HL-60 (cell line): ENCODE results near the gene PRADC1.

Source experiments
- DNase-seq, 2 experiments: peaks; one replicate each; pipeline ENCODE4 v3.0.0-alpha.2; 2010 to 2020; ENCODE audit warnings: low read depth in 1 of 2, low spot score in 1 of 2
- H3K27ac ChIP-seq: fragments of 250-450 bp; sonication (Bioruptor Pico); replicated peaks from 2 replicates; pipeline ENCODE4 v1.5.1; 2020; ENCODE audit warnings: mild to moderate bottlenecking, moderate library complexity
- H3K27me3 ChIP-seq: fragments of 250-450 bp; sonication (Bioruptor Pico); 2 replicates; pipeline ENCODE4 v1.5.1; 2021; ENCODE audit warnings: mild to moderate bottlenecking, moderate library complexity; ENCODE audit not compliant: insufficient read depth, poor library complexity, severe bottlenecking
- H3K4me3 ChIP-seq: replicated peaks from 2 replicates; pipeline ENCODE4 v1.5.1; 2011; ENCODE audit warnings: mild to moderate bottlenecking, control low read depth, low read length; ENCODE audit not compliant: insufficient read depth
- GABPA ChIP-seq: IDR thresholded peaks from 2 replicates; pipeline ENCODE4 v1.6.1; 2012; ENCODE audit warnings: low read depth
- POLR2AphosphoS5 ChIP-seq: IDR thresholded peaks from 2 replicates; pipeline ENCODE4 v1.6.1; 2012; ENCODE audit warnings: low read depth
- SPI1 ChIP-seq: IDR thresholded peaks from 2 replicates; pipeline ENCODE4 v1.6.1; 2012; ENCODE audit warnings: low read depth, mild to moderate bottlenecking, borderline replicate concordance
- TF ChIP-seq, protein P1 (sequence below): IDR thresholded peaks from one replicate; pipeline ENCODE4 v1.5.1; 2011; ENCODE audit warnings: low read length, control low read depth, inconsistent platforms; ENCODE audit not compliant: insufficient read depth
- TF ChIP-seq, protein P2 (sequence below): IDR thresholded peaks from 2 replicates; pipeline ENCODE4 v1.6.1; 2012; ENCODE audit warnings: low read depth; ENCODE audit not compliant: insufficient replicate concordance

The PRADC1 gene

DNA sequence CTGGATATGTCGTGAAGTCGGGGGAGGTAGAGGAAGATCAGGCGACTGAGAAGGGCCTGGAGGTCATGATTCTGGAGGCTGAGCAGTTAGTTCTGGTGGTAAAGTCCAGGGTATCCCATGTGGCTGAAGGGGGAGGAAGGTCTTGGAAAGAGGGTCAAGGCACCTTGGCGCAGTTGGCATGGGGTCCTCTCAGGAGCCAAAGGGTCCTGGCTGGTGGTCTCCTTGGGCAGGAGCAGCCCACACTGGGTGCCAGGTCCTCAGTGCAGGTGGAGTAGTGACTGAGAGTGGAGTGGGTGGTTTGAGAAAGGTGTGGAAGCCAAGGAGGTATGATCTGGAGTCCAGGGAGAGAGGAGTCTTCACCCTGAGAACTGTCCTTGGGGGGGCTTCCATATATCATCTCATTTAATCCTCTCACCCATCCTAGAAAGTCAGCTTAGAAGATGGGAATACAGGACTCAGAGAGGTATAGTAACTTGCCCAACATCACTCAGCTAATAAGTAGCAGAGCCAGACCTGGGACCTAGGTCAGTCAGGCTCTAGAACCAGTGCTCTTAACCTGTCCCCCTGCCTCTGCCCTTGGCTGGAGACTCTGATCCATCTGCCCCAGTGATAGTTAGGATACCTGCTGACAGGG lies 26.8 kb upstream of the PRADC1 start:
- H3K27me3 ChIP-seq: no peaks in the 10 kb centered on the region
- no peak overlapping the region for H3K4me3 ChIP-seq
- no peak overlapping the region for H3K27ac ChIP-seq
- TF ChIP-seq, protein P1, sequence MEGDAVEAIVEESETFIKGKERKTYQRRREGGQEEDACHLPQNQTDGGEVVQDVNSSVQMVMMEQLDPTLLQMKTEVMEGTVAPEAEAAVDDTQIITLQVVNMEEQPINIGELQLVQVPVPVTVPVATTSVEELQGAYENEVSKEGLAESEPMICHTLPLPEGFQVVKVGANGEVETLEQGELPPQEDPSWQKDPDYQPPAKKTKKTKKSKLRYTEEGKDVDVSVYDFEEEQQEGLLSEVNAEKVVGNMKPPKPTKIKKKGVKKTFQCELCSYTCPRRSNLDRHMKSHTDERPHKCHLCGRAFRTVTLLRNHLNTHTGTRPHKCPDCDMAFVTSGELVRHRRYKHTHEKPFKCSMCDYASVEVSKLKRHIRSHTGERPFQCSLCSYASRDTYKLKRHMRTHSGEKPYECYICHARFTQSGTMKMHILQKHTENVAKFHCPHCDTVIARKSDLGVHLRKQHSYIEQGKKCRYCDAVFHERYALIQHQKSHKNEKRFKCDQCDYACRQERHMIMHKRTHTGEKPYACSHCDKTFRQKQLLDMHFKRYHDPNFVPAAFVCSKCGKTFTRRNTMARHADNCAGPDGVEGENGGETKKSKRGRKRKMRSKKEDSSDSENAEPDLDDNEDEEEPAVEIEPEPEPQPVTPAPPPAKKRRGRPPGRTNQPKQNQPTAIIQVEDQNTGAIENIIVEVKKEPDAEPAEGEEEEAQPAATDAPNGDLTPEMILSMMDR: no peak
- no peak for TF ChIP-seq SPI1
- TF ChIP-seq GABPA: no peak
- no peak for TF ChIP-seq POLR2AphosphoS5
- TF ChIP-seq, protein P2, sequence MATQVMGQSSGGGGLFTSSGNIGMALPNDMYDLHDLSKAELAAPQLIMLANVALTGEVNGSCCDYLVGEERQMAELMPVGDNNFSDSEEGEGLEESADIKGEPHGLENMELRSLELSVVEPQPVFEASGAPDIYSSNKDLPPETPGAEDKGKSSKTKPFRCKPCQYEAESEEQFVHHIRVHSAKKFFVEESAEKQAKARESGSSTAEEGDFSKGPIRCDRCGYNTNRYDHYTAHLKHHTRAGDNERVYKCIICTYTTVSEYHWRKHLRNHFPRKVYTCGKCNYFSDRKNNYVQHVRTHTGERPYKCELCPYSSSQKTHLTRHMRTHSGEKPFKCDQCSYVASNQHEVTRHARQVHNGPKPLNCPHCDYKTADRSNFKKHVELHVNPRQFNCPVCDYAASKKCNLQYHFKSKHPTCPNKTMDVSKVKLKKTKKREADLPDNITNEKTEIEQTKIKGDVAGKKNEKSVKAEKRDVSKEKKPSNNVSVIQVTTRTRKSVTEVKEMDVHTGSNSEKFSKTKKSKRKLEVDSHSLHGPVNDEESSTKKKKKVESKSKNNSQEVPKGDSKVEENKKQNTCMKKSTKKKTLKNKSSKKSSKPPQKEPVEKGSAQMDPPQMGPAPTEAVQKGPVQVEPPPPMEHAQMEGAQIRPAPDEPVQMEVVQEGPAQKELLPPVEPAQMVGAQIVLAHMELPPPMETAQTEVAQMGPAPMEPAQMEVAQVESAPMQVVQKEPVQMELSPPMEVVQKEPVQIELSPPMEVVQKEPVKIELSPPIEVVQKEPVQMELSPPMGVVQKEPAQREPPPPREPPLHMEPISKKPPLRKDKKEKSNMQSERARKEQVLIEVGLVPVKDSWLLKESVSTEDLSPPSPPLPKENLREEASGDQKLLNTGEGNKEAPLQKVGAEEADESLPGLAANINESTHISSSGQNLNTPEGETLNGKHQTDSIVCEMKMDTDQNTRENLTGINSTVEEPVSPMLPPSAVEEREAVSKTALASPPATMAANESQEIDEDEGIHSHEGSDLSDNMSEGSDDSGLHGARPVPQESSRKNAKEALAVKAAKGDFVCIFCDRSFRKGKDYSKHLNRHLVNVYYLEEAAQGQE: no peak
- DNase-seq: no peak

DNA sequence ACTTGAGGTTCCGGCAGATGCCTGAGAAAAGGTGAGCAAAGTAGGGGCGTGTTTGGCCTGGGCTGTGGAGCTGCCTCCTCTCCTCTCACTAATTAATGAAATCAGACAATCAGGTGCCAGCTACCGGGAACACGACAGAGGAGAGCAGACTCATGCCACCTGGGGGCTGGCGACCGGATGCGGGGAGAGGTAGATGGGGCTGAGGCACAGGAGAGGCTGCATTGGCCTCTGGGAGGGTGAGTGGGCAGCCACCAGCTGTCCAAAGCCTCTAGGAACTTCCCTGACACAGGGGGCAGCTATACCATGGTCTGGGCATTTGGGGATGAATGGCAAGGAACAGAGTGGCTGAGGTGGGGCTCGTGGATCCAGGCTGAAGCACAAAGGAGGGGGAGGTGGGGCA lies 26.2 kb upstream of the PRADC1 start:
- H3K27ac ChIP-seq: no peak overlapping the region
- no peak for DNase-seq
- H3K4me3 ChIP-seq: no peak overlapping the region
- no peak for TF ChIP-seq POLR2AphosphoS5
- H3K27me3 ChIP-seq: no peaks in the 10 kb centered on the region

DNA sequence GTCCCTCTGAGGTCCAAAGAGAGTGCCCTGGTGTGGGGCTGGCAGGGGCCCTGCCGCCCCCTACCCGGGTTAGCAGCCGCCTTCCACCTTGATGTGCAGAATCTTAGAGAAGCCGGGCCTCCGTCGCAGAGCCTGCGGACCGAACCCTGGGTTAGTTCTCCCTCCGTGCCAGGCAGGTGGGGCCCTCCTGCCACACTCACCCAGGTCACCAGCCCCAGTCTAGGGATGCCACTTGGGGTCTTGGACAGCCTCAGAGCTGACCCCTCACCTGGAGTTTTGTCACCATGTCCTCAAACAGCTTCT lies 25.8 kb upstream of the PRADC1 start:
- TF ChIP-seq GABPA: no peak
- TF ChIP-seq POLR2AphosphoS5: no peak
- TF ChIP-seq, protein P1: no peak
- TF ChIP-seq, protein P2: no peak
- no peak for TF ChIP-seq SPI1
- DNase-seq: no peak
- Histone ChIP-seq H3K4me3 (no peak overlapping the region), H3K27ac (no peak overlapping the region), H3K27me3 (no peaks in the 10 kb centered on the region)

DNA sequence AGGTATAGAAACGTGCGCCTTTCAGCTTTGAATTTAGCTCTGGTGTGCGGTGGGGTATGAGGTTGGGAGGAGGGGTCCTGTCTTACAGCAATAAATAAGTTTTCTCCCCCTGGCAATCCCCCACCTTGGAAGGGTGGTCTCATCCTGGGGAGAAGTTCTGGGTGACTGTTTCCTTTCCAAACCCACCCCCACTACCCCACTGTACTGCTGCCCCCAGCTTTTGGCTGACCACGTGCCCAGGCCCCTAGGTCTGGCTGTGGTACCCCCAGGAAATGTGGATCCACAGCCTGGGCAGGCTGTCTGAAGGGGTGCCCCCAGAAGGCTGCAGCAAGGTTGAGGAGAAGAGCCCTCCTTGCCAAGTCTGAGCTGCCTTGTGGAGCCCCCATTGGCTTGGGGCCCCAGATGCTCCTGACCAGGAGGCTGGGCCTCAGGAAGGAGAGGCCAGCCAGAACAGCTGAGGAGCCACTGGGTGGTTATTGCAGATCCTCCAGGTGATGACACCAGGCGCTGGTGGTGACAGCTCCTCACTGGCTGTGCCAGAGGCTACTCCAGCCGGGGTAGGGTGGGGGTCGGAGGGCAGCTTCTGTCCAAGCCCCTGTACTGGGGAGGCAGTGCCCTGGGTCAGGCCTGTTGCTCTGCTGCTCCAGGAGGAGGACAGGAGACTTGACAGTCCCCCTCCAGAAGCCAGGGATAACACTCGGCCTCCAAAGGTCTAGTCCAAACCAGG lies 25.3 kb upstream of the PRADC1 start:
- TF ChIP-seq POLR2AphosphoS5 (no peak), SPI1 (no peak), GABPA (no peak)
- TF ChIP-seq, protein P2: no peak
- TF ChIP-seq, protein P1: no peak
- no peaks in the 10 kb centered on the region for H3K27me3 ChIP-seq
- no peak for DNase-seq
- no peak overlapping the region for H3K4me3 ChIP-seq
- no peak overlapping the region for H3K27ac ChIP-seq
